ENCODE measurements around the gene IMP4. TPM values are rescaled to one million over a fixed set of nuclear protein-coding genes. Genes with fewer than 3 reads are reported as not detected.

Gene IMP4
- total RNA-seq, 1 experiment from 2014 or later, result 89.2 TPM

GRCh38 chr2:130357864-130358263 is 15.2 kb downstream of the IMP4 start (continued):
- TF ChIP-seq ATF3 (CRISPR knock-in tag; conservative IDR thresholded peaks at IDR 0.05), result no peak
- TF ChIP-seq, protein P1, sequence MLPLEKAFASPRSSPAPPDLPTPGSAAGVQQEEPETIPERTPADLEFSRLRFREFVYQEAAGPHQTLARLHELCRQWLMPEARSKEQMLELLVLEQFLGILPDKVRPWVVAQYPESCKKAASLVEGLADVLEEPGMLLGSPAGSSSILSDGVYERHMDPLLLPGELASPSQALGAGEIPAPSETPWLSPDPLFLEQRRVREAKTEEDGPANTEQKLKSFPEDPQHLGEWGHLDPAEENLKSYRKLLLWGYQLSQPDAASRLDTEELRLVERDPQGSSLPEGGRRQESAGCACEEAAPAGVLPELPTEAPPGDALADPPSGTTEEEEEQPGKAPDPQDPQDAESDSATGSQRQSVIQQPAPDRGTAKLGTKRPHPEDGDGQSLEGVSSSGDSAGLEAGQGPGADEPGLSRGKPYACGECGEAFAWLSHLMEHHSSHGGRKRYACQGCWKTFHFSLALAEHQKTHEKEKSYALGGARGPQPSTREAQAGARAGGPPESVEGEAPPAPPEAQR (CRISPR knock-in tag; IDR thresholded peaks at IDR 0.05), result no peak
- TF ChIP-seq ZNF317 (CRISPR knock-in tag; IDR thresholded peaks at IDR 0.05; ENCODE audit: borderline replicate concordance, low read depth), result no peak
- TF ChIP-seq, protein P2, sequence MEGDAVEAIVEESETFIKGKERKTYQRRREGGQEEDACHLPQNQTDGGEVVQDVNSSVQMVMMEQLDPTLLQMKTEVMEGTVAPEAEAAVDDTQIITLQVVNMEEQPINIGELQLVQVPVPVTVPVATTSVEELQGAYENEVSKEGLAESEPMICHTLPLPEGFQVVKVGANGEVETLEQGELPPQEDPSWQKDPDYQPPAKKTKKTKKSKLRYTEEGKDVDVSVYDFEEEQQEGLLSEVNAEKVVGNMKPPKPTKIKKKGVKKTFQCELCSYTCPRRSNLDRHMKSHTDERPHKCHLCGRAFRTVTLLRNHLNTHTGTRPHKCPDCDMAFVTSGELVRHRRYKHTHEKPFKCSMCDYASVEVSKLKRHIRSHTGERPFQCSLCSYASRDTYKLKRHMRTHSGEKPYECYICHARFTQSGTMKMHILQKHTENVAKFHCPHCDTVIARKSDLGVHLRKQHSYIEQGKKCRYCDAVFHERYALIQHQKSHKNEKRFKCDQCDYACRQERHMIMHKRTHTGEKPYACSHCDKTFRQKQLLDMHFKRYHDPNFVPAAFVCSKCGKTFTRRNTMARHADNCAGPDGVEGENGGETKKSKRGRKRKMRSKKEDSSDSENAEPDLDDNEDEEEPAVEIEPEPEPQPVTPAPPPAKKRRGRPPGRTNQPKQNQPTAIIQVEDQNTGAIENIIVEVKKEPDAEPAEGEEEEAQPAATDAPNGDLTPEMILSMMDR (IDR thresholded peaks at IDR 0.05), result no peak
- TF ChIP-seq FOXJ3 (CRISPR knock-in tag; IDR thresholded peaks at IDR 0.05; ENCODE audit: borderline replicate concordance), result no peak

DNA sequence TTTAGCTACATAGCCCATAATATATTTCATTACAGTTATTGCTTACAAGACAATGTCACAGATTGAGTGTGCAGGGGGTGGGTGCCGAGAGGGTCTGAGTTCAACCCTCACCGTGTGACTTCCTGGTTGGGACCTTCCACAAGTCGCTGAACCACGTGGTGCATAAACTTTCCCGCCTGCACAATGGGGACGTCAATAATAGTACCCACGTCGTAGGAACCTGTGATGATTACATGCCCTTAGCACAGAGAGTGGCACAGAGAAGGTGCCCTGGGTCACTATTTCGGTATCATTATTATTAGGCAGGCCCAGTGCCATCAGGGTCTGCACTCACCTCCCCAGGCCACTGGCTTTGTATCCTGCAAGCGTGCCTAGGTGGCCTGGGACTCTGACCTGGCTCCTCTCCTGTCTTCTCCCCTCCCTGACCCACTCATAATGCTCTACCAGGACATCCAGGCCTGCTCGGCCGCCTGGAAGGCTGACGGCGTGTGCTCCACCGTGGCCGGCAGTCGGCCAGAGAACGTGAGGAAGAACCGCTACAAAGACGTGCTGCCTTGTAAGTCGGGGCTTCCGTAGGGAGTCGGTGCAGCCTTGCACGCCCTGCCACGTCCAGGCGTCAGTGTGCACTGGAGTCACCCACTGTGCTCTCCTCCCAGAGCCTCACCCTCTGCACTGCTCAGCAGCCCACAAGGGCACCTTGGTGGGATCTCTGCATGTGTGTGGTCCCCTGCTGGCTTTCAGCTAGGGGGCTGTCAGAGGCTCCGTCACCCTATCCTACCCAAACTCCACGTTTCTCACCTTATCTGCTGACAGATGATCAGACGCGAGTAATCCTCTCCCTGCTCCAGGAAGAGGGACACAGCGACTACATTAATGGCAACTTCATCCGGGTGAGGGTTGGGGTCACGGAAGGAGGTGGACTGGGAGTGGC is 16.0 kb downstream of the IMP4 start:
- POLR2A ChIA-PET, result no interaction called here
- no peak for TF ChIP-seq ZNF317 (CRISPR knock-in tag; IDR thresholded peaks at IDR 0.05; ENCODE audit: borderline replicate concordance, low read depth)
- no peak for TF ChIP-seq ZNF263 (CRISPR knock-in tag; IDR thresholded peaks at IDR 0.05; ENCODE audit: low read depth)
- TF ChIP-seq MXD4 (CRISPR knock-in tag; IDR thresholded peaks at IDR 0.05; ENCODE audit: borderline replicate concordance), result no peak
- TF ChIP-seq FOXJ3 (CRISPR knock-in tag; IDR thresholded peaks at IDR 0.05; ENCODE audit: borderline replicate concordance), result no peak
- TF ChIP-seq, protein P3, sequence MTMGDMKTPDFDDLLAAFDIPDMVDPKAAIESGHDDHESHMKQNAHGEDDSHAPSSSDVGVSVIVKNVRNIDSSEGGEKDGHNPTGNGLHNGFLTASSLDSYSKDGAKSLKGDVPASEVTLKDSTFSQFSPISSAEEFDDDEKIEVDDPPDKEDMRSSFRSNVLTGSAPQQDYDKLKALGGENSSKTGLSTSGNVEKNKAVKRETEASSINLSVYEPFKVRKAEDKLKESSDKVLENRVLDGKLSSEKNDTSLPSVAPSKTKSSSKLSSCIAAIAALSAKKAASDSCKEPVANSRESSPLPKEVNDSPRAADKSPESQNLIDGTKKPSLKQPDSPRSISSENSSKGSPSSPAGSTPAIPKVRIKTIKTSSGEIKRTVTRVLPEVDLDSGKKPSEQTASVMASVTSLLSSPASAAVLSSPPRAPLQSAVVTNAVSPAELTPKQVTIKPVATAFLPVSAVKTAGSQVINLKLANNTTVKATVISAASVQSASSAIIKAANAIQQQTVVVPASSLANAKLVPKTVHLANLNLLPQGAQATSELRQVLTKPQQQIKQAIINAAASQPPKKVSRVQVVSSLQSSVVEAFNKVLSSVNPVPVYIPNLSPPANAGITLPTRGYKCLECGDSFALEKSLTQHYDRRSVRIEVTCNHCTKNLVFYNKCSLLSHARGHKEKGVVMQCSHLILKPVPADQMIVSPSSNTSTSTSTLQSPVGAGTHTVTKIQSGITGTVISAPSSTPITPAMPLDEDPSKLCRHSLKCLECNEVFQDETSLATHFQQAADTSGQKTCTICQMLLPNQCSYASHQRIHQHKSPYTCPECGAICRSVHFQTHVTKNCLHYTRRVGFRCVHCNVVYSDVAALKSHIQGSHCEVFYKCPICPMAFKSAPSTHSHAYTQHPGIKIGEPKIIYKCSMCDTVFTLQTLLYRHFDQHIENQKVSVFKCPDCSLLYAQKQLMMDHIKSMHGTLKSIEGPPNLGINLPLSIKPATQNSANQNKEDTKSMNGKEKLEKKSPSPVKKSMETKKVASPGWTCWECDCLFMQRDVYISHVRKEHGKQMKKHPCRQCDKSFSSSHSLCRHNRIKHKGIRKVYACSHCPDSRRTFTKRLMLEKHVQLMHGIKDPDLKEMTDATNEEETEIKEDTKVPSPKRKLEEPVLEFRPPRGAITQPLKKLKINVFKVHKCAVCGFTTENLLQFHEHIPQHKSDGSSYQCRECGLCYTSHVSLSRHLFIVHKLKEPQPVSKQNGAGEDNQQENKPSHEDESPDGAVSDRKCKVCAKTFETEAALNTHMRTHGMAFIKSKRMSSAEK (CRISPR knock-in tag; IDR thresholded peaks at IDR 0.05; ENCODE audit: borderline replicate concordance), result no peak
- no peak for TF ChIP-seq ZNF232 (CRISPR knock-in tag; IDR thresholded peaks at IDR 0.05)
- no peak for TF ChIP-seq NR3C1 (CRISPR knock-in tag; conservative IDR thresholded peaks at IDR 0.05; ENCODE audit: low read depth)
- TF ChIP-seq, protein P4, sequence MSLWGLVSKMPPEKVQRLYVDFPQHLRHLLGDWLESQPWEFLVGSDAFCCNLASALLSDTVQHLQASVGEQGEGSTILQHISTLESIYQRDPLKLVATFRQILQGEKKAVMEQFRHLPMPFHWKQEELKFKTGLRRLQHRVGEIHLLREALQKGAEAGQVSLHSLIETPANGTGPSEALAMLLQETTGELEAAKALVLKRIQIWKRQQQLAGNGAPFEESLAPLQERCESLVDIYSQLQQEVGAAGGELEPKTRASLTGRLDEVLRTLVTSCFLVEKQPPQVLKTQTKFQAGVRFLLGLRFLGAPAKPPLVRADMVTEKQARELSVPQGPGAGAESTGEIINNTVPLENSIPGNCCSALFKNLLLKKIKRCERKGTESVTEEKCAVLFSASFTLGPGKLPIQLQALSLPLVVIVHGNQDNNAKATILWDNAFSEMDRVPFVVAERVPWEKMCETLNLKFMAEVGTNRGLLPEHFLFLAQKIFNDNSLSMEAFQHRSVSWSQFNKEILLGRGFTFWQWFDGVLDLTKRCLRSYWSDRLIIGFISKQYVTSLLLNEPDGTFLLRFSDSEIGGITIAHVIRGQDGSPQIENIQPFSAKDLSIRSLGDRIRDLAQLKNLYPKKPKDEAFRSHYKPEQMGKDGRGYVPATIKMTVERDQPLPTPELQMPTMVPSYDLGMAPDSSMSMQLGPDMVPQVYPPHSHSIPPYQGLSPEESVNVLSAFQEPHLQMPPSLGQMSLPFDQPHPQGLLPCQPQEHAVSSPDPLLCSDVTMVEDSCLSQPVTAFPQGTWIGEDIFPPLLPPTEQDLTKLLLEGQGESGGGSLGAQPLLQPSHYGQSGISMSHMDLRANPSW (CRISPR knock-in tag; conservative IDR thresholded peaks at IDR 0.05; ENCODE audit: low read depth), result no peak
- no peak for TF ChIP-seq NFE2L1 (CRISPR knock-in tag; IDR thresholded peaks at IDR 0.05)
- TF ChIP-seq USF2 (CRISPR knock-in tag; IDR thresholded peaks at IDR 0.05), result no peak
- TF ChIP-seq ZNF121 (CRISPR knock-in tag; IDR thresholded peaks at IDR 0.05), result no peak
- no peak for TF ChIP-seq ZNF416 (CRISPR knock-in tag; IDR thresholded peaks at IDR 0.05)
- TF ChIP-seq, protein P5, sequence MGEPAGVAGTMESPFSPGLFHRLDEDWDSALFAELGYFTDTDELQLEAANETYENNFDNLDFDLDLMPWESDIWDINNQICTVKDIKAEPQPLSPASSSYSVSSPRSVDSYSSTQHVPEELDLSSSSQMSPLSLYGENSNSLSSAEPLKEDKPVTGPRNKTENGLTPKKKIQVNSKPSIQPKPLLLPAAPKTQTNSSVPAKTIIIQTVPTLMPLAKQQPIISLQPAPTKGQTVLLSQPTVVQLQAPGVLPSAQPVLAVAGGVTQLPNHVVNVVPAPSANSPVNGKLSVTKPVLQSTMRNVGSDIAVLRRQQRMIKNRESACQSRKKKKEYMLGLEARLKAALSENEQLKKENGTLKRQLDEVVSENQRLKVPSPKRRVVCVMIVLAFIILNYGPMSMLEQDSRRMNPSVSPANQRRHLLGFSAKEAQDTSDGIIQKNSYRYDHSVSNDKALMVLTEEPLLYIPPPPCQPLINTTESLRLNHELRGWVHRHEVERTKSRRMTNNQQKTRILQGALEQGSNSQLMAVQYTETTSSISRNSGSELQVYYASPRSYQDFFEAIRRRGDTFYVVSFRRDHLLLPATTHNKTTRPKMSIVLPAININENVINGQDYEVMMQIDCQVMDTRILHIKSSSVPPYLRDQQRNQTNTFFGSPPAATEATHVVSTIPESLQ (CRISPR knock-in tag; IDR thresholded peaks at IDR 0.05), result no peak
- TF ChIP-seq ZNF138 (CRISPR knock-in tag; conservative IDR thresholded peaks at IDR 0.05), result no peak
- TF ChIP-seq ATF3 (CRISPR knock-in tag; conservative IDR thresholded peaks at IDR 0.05), result no peak
- TF ChIP-seq, protein P6, sequence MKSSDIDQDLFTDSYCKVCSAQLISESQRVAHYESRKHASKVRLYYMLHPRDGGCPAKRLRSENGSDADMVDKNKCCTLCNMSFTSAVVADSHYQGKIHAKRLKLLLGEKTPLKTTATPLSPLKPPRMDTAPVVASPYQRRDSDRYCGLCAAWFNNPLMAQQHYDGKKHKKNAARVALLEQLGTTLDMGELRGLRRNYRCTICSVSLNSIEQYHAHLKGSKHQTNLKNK (CRISPR knock-in tag; IDR thresholded peaks at IDR 0.05), result no peak

More for the DNA sequence above, 16.0 kb downstream of the IMP4 start:
- no peaks in the 10 kb centered on the region for H3K36me3 Mint-ChIP-seq
- CTCF ChIA-PET, result interaction anchor here (0.7 kb wide), 1 partner anchor 22 kb away, joined by 3 read pairs; no protein-coding TSS in a partner anchor
- DNase-seq (ENCODE audit: low spot score) (no peak), ATAC-seq (no peak)
- H3K4me1 Mint-ChIP-seq, result peaks cover 8% of the 10 kb centered on the region
- no peak overlapping the region for H3K4me3 Mint-ChIP-seq
- 0 out of 2 replicates have a peak, but pooled peaks cover 5% of the 10 kb centered on the region for H3K9me3 Mint-ChIP-seq
- H3K27ac Mint-ChIP-seq, result no peak overlapping the region
- H3K27me3 Mint-ChIP-seq (ENCODE audit: low read depth), result peaks cover 31% of the 10 kb centered on the region

Data from WTC11 (cell line).